OCI-LY3 (cell line): Measurements from ENCODE around the gene SLC36A3.

Experiments used
- H2AFZ ChIP-seq: fragments of 200-600, 300-600 bp; shearing (Covaris generic); 2 replicates; pipeline ENCODE4 v1.6.0; 2014; ENCODE audit warnings: antibody characterized with exemption, low read depth, low read length
- H3K27ac ChIP-seq: fragments of 200-600, 300-600 bp; sonication (generic); 2 replicates; pipeline ENCODE4 v1.5.1; 2014; ENCODE audit warnings: mild to moderate bottlenecking, low read length, moderate library complexity, mixed read lengths
- H3K27me3 ChIP-seq: fragments of 200-600, 300-600 bp; sonication (generic); 2 replicates; pipeline ENCODE4 v1.6.1; 2014; ENCODE audit warnings: low read depth, low read length, mixed read lengths
- H3K36me3 ChIP-seq: fragments of 200-600, 300-600 bp; sonication (generic); replicated peaks from 2 replicates; pipeline ENCODE3; 2014; ENCODE audit warnings: low read depth, low read length, mixed read lengths
- H3K4me1 ChIP-seq: fragments of 300-600, 200-600 bp; sonication (generic); 2 replicates; pipeline ENCODE4 v1.6.1; 2014; ENCODE audit warnings: low read length, mixed read lengths
- H3K4me2 ChIP-seq: fragments of 200-600, 300-600 bp; sonication (generic); 2 replicates; pipeline ENCODE4 v1.6.1; 2014; ENCODE audit warnings: low read length, mixed read lengths
- H3K4me3 ChIP-seq: fragments of 300-600, 200-600 bp; sonication (generic); 2 replicates; pipeline ENCODE4 v1.5.1; 2014; ENCODE audit warnings: antibody characterized with exemption, mild to moderate bottlenecking, low read length, moderate library complexity
- H3K79me2 ChIP-seq: fragments of 300-600, 200-600 bp; shearing (Covaris generic); 2 replicates; pipeline ENCODE4 v1.6.1; 2014; ENCODE audit warnings: mild to moderate bottlenecking, low read length, mixed read lengths
- H3K9ac ChIP-seq: fragments of 300-600, 200-600 bp; shearing (Covaris generic); 2 replicates; pipeline ENCODE4 v1.6.0; 2014; ENCODE audit warnings: mild to moderate bottlenecking, low read length, moderate library complexity
- H3K9me3 ChIP-seq: fragments of 200-600, 300-600 bp; shearing (Covaris generic); 2 replicates; pipeline ENCODE4 v1.6.1; 2014; ENCODE audit warnings: low read length, mixed read lengths; ENCODE audit not compliant: insufficient read depth
- H4K20me1 ChIP-seq: fragments of 200-600, 300-600 bp; sonication (generic); 2 replicates; pipeline ENCODE4 v1.6.1; 2016; ENCODE audit warnings: low read length, mixed read lengths; ENCODE audit not compliant: insufficient read depth
- EZH2phosphoT487 ChIP-seq: fragments of 200-600 bp; shearing (Covaris generic); IDR thresholded peaks from 2 replicates; pipeline ENCODE4 v1.6.1; 2018; ENCODE audit warnings: antibody characterized with exemption, mixed run types, low read depth
- TF ChIP-seq, protein P1 (sequence below): fragments of 200-600, 300-600 bp; sonication (generic); IDR thresholded peaks from 2 replicates; pipeline ENCODE4 v1.5.1; 2014; ENCODE audit warnings: antibody characterized with exemption, low read length, low read depth

SLC36A3 gene

DNA sequence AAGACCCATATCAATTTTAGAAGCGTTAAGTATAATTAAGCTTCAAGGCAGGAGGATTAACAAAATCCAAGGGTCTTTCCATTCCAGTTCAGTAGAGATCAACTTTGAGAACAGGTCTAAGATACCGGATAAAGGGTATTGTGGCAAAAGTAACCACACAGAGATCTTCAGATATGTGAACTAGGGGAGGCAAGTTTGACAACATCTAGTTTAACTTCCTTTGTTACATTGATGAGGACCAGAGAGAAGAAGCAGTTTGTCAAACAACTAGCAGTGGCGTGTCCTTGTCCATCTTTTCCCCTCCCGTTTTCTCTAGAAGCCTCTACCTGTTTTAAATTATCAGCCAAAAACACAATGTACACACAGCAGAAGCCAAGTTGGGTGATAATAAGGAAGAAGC, 35.2 kb upstream of the SLC36A3 start:
- no peak overlapping the region for H3K4me2 ChIP-seq
- no peak overlapping the region for H3K9ac ChIP-seq
- TF ChIP-seq EZH2phosphoT487: no peak
- TF ChIP-seq, protein P1, sequence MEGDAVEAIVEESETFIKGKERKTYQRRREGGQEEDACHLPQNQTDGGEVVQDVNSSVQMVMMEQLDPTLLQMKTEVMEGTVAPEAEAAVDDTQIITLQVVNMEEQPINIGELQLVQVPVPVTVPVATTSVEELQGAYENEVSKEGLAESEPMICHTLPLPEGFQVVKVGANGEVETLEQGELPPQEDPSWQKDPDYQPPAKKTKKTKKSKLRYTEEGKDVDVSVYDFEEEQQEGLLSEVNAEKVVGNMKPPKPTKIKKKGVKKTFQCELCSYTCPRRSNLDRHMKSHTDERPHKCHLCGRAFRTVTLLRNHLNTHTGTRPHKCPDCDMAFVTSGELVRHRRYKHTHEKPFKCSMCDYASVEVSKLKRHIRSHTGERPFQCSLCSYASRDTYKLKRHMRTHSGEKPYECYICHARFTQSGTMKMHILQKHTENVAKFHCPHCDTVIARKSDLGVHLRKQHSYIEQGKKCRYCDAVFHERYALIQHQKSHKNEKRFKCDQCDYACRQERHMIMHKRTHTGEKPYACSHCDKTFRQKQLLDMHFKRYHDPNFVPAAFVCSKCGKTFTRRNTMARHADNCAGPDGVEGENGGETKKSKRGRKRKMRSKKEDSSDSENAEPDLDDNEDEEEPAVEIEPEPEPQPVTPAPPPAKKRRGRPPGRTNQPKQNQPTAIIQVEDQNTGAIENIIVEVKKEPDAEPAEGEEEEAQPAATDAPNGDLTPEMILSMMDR: no peak
- H4K20me1 ChIP-seq: no peaks in the 10 kb centered on the region
- no peaks in the 10 kb centered on the region for H3K4me1 ChIP-seq
- no peaks in the 10 kb centered on the region for H3K36me3 ChIP-seq
- H3K79me2 ChIP-seq: no peaks in the 10 kb centered on the region
- no peak overlapping the region for H2AFZ ChIP-seq
- no peak overlapping the region for H3K27ac ChIP-seq
- no peak overlapping the region for H3K4me3 ChIP-seq
- peaks cover 29% of the 10 kb centered on the region for H3K27me3 ChIP-seq
- no peaks in the 10 kb centered on the region for H3K9me3 ChIP-seq

DNA sequence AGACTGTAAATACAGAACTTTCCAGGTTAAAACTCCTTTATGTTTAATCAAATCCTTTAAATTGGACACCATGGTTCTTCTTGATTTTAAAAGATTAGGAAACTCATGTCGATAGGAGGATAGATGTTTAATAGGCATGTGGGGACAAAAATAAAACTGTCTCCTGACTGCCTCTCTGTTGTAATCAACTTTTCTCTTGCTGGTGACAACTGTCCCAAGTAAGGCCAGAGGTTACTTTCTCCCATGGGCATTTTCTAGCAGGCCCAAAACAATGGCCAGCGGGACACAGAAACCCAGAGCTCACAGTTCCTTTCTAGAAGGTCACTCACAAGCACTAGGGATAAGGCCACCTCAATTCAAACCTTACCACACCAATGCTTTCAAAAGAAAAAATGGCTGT, 29.3 kb upstream of the SLC36A3 start:
- Histone ChIP-seq H3K4me2 (no peak overlapping the region), H4K20me1 (no peaks in the 10 kb centered on the region), H3K27ac (no peak overlapping the region), H2AFZ (no peak overlapping the region), H3K27me3 (no peaks in the 10 kb centered on the region), H3K79me2 (no peaks in the 10 kb centered on the region), H3K4me3 (no peak overlapping the region), H3K36me3 (no peaks in the 10 kb centered on the region), H3K4me1 (no peaks in the 10 kb centered on the region), H3K9ac (no peak overlapping the region), H3K9me3 (no peaks in the 10 kb centered on the region)
- TF ChIP-seq, protein P1: no peak
- no peak for TF ChIP-seq EZH2phosphoT487

DNA sequence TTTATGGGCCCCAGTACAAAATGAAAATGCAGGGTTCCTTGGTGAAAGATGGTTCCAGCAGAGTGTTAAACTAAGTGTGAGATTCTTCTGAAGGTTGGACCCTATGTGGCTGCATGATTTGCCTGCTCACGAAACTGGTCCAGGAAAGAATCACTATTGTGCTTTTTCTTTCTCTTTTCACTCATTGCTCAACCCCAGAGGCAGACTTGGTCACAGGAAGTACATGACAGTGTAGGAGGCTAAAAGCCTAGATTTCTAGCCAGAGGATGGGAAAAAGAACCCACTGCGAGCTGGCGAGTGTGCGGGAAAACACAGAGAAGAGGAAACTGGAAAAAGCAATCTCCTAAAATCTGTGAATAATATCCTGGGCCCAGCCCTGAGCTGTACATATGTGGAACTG, 25.2 kb upstream of the SLC36A3 start:
- H3K4me1 ChIP-seq: no peaks in the 10 kb centered on the region
- no peak overlapping the region for H3K4me2 ChIP-seq
- no peak overlapping the region for H3K9ac ChIP-seq
- no peak overlapping the region for H3K27ac ChIP-seq
- no peaks in the 10 kb centered on the region for H3K27me3 ChIP-seq
- H2AFZ ChIP-seq: no peak overlapping the region
- no peaks in the 10 kb centered on the region for H4K20me1 ChIP-seq
- TF ChIP-seq, protein P1: no peak
- TF ChIP-seq EZH2phosphoT487: no peak
- H3K9me3 ChIP-seq: no peaks in the 10 kb centered on the region
- H3K79me2 ChIP-seq: no peaks in the 10 kb centered on the region
- no peak overlapping the region for H3K4me3 ChIP-seq
- H3K36me3 ChIP-seq: no peaks in the 10 kb centered on the region

DNA sequence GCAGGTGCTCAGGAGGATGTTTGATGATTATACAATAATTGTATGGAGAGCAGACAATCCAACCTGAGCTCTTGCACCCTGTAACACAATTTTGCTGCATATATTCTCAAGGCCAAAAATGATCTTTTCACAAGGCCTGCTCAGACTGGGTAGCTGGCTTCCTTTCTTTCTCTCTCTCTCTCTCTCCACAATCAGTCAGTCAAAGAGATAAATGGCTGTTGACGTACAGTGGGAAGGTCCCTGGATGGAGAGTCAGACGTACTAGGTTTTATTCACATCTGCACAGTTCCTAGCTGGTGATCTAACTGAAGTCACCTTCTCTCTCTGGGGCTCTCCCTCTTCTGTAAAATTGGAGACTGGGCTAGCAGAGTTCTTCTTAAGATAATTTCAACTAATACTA, 24.0 kb upstream of the SLC36A3 start:
- Histone ChIP-seq H3K36me3 (no peaks in the 10 kb centered on the region), H3K27ac (no peak overlapping the region), H3K4me3 (no peak overlapping the region), H3K4me2 (no peak overlapping the region), H4K20me1 (no peaks in the 10 kb centered on the region), H3K9ac (no peak overlapping the region), H2AFZ (no peak overlapping the region), H3K4me1 (no peaks in the 10 kb centered on the region), H3K9me3 (no peaks in the 10 kb centered on the region), H3K79me2 (no peaks in the 10 kb centered on the region), H3K27me3 (no peaks in the 10 kb centered on the region)
- no peak for TF ChIP-seq EZH2phosphoT487
- TF ChIP-seq, protein P1: no peak
